GM19240 (cell line): ENCODE results near the gene INPP4B.

Experiments used
- DNase-seq: peaks from one replicate; pipeline ENCODE4 v3.0.0; 2011; ENCODE audit warnings: low spot score; ENCODE audit not compliant: insufficient read length

Gene INPP4B

DNA sequence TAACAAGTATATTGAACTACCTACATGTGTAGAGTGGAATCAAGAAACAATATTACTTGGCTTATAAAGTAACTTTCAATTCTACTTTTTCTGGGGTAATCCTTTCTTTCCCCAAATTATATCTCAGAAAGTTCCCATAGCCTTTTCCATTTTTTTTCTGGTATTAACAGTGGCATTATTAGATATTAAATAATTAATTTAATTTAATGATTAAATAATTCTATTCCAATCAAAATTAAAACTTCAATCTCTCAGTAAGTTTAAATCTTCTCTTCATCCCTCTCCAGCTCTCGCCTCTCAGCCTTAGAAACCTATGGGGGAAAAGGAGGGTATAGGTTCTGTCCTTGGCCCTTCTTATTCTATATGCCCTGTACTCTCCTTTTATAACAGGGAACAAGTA is 262.4 kb downstream of the INPP4B start:
- DNase-seq = no peak

DNA sequence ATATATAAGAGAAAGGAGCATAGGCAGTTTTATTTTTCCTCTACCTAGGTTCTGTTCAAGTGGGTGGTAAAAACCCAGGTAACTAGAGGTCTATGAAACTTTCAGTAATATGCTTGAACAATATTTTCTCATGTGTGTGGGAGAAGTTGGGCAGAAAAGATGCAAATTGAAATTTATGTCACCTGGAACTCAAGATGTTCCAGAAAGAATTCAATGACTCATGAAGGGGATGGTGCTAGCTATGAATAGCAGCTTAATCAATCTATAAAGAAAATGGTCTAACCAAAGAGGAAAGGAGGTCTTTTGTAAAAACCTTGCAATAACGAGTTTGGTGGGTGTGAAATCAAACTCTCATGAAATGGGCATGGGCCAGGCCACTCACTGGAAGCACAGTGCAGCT is 263.8 kb downstream of the INPP4B start:
- DNase-seq = no peak

DNA sequence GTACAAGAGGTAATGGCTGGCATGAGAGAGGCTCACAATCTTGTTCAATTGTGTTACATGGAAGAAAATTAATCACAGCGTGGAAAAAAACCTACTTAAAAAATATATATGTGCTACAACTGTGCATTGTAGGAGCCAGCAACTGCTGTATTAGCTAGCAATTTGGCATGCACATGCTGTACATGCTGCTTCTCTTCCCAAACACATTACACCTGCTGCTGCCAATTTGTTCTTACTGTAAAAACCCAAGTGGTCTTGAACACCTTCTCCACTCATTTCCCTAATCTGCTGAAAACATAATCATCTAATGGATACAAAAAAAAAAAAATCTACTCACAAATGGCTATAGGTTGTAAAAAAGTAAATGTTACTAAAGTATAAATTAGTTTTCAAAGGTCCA is 264.2 kb downstream of the INPP4B start:
- no peak for DNase-seq

DNA sequence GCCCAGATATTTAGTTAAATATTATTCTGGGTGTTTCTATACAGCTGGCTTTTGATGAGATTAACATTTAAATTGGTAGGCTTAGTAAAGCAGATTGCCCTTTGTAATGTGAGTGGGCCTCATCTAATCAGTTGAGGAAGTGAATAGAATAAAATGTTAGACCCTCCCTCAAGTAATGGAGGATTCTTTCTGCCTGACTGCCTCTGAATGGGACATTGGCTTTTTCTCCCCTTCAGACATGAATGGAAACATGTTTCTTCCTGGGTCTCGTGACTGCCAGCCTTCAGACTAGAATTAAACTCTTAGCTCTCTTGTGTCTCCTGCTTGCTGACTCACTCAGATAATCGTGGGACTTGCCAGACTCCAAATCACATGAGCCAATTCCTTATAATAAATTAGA is 266.7 kb downstream of the INPP4B start:
- no peak for DNase-seq

DNA sequence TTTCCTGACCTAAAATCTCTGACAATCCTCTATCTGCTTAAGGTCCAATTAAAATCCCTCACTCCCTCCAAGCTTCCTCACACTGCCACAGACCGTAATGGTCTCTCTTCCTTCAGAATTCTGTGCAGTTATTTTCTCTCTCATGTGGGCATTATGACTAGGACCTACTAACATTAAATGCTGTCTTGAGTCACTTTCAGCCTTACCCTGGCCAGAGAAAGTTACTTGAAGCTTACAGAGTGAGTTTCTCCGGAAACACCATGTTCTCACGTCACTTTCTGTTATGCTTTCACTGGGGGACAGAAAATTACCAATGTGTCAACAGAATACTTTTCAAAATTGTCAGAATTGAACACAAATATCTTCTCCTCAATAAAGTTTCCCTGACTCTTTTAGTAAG is 271.8 kb downstream of the INPP4B start:
- no peak for DNase-seq

DNA sequence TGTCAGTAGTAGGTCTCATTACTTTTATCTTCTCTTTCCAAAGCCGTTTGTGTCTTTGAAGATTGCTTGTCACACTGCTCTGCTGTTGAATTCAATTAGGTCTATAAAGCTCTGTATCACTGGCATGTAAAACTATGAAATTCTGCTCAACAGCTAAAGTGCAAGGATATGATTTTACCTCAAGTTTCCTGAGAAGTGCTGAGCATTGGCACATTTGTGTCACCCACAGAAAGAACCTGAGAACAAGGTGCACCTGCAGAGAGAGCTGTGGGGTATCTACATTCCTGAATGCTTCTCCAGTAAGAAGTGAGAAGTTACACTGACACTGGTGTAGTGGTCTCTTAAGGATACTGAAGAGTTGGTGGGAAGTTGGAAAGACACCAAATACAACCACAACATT is 274.0 kb downstream of the INPP4B start:
- no peak for DNase-seq

DNA sequence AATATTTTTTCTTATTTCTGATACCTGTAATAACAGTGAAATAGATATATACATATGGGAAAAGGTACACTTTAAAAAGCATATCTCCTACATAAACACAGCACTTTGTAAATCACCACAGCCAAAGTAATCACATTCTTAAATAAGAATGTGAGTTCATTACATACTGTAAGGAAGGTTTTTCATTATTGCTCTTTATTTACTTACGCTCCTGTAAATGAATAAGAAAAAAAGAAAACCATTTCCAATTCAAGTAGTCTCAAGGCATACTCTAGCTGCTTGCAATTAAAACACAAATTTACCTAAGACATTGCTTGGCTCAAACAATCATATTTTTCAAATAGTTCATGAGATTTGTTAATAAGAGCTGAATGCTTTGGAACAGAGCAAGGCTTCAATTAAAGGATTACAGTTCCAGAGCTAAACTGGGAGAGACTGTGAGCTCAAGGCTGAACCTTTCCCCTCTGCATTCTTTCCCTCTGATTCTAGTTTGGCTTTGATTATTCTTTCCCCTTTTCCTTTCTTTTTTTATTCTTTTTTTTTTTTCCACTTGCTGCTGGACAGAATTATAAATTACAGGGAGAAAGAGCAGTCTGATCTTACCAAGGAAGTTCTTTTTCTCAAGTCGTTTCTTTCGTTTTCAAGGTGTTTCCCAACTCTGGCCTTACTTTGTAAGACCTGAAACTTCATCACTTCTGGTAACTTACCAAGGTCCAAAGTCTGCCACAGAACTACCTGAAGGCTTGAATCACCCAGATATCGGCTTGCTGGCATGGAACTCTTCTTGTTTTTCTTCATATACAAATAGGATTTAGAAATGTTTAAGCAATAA is 278.3 kb downstream of the INPP4B start:
- DNase-seq = no peak

DNA sequence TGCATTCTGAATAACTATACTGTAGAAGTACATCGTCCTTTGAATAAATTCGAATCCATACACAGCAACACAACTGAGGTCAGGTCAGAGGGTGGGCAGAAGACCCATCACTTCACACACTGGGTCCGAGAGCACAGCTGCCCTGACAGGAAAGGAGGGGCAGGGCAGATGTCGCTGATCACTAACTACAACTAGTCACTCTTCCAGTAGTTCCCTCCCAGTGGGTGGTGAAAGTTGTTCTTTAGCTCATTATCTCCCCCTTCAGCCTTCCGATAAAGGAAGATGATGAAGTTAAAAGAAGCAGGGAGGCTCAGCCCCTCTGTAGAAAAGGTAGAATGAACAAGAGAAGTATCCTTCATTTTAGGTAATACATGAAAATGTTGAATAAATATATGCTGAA is 278.9 kb downstream of the INPP4B start:
- no peak for DNase-seq

DNA sequence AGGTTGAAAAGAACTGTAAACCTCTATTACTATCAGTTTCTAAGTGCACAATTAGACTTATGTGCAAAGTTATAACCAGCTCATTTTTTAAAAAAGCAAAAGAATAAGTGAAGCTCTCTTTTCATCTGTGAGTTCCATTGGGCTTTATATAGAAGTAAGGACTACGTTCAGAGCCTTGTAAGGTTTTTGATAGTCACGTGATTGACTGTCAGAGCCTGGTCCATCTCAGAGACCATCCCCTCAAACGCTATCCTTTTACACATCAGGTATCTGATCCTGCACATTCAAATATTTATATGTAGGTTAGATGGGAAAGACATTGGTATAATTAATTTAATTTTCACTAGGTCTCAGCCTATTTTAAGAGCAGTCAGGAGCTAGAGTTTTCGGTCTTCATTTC is 279.3 kb downstream of the INPP4B start:
- DNase-seq = no peak

DNA sequence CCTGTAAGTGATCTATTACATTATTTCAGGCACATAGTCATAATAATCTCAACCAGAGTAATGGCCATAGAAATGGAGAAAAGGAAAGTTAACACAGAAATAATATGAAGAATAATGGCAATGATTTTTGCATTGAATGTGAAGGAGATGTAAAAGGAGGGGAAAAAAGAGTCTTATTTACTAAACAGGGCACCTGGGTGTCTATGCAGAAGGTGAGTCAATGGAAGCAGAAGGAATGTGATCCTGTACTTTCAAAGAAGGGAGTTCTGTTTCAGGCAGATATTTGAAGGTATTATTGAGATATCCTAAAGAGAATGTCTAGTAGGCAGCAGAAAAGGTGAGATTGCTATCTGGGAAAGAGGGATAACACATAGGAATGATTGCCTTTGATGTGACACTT is 279.9 kb downstream of the INPP4B start:
- DNase-seq = no peak

DNA sequence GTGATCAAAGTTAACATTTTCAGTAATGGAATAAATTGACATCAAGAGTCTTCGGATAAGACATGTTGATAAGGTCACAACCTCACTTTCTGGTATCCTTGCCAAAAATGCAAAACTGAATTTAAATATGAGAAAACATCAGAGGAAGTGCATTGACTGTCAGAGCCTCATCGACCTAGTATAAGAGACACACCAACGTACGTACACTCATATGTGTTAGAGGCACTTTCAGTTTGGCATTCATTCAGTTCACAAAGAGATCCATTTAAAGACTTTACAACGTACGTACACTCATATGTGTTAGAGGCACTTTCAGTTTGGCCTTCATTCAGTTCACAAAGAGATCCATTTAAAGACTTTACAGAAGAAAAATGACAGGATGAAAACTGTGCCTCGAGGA is 280.3 kb downstream of the INPP4B start:
- DNase-seq = no peak

DNA sequence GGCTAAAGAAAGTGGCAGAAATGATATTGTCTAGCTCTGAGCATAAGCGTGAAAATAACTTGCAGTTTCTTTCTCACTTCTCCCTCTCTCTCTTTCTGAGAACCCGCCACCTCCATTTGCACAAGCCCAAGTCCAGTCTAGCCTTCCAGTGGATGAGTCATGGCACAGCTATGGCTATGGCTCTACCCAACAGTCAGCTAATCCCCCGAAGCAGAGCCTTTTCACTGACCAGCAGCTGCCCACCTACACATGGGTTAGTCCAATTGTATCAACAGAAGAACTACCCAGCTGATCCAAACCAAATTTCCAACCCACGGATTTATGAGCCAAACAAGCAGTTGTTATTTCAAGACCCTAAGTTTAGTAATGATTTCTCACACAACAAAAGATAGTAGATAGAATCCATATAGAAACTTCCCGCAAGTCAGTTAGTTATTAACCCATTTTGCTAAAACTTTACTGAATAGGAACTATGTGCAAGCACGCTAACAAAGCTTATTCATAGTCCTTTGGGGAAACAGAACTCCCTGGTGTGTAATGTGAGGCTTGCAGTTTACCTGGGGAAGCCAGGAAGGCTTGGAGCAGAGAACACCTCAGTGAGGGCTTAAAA is 282.3 kb downstream of the INPP4B start:
- DNase-seq = no peak

DNA sequence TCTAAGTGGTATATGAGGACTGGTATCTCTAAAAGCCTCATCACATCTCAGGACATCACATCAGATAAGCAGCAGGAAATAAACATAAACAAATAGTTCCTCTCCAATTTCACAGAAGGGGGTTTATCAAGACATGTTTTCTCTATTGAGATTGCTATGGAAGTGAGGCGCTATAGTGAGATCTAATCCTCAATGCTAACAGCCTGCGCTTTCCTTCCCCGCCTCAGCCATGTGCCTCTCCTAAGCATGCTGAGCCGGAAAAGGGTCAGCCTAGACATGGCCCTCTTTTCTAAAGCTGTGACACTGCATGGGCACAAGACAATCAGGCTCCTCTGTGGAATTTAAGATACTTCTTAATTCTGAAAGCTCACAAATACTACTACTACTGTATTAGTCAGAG is 286.1 kb downstream of the INPP4B start:
- DNase-seq = no peak

DNA sequence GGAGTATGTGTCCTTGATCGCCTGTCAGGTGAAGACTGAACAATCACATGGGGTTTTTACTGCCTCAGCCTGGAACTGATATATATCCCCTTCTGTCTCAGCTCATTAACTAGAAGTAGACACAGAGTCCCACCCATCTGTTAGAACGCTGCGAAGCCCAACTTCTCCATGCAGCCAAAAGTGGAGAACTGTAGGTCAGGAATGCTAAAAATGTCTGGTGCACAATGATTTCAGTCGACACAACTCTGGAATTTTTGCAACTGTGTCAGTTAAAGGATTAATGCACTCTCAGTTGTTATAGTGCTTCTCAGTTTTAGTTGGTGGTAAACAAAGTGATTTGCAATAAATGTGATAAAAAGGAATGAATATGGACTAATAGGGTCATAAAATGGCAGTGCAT is 287.2 kb downstream of the INPP4B start:
- DNase-seq = no peak

DNA sequence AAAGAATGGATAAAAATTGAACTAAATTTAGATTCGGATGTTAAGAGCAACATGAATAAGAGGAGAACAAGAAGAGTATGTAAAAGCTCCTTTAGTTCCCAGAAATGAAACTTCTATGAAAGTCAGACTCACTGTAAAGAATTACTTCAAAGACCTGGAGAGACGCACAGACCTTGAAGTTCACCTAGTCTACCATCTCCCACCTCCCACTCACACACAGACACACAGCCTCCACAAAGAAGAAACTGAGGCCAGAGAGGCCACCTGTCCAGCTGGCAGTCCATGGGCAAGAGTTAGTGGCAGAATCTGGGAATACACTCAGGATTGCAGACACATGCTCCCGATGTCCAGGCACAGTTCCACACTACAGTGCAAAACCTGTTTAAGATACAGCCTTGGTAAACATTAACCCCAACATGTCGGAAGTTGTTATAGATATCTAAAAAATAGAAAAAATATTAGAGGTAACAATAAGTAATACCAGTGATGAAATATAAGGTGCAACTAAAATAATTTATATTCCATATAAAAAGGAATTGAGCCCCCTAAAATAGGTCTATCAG is 288.8 kb downstream of the INPP4B start:
- no peak for DNase-seq

DNA sequence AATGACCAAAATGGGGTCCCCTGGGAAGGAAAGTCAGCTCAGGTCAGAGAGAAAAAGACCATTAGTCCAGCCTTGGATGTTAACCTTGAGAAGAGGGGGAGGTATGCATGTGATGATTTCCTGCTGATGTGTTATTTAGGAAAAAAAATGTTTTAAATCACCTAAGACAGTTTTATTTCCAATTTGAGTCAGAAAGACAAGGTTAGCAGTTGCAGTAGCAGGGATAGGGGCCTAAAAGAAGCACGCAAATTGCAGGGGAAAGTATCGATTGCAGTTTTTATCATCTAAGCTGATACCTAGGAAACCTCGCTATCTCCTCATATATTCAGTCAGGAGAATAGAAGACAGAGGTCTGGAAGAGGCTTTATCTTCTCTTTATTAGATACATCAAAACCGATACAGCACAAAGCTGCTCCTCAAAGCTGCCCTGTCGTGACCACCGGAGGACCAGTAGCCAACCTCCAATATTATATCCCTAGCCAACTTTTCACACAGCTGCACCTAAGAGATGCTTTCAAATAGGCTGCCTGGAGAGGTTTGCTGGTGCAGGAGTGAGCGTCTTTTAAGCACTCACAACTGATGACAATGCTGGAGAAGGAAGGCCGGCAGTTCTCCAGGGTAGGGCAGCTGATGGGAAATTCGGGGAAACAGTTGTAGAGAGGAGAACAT is 289.4 kb downstream of the INPP4B start:
- DNase-seq = no peak

DNA sequence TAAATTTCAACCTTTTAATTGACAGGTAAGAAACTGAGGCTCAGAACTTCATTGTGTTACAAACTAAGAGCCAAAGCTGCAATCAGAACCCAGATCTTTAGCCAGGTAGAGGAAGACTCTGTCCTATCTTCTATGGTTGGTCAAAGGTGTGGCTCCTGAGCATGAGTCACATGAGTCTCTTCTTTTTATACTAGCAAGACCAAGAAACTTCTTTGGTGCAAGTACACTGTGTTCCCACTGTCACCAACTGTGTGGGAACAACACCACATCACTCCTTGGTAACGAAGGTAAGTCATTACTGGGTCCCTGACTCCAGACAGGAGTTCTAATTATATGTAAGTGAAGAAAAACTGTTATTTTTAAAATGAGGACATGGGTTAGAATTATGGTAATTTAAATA is 290.1 kb downstream of the INPP4B start:
- no peak for DNase-seq

DNA sequence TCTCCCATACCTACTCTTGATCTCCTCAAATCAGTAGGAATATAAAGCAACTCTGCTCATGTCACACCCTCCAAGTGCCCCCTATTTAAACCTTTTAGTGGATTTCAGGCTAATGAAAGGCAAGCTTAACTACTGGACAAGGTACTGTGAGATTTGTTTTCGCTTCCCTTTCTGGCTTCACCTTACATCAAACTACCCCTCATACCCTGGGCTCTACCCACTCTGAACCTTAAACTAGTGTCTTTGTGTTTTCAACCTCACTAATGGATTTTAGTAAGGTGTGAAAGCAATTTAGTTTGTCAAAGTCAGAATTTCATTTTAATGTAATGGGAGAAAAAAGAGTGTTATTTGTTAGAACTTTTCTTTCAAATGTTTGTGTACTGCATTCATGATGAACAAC is 291.7 kb downstream of the INPP4B start:
- DNase-seq = no peak

DNA sequence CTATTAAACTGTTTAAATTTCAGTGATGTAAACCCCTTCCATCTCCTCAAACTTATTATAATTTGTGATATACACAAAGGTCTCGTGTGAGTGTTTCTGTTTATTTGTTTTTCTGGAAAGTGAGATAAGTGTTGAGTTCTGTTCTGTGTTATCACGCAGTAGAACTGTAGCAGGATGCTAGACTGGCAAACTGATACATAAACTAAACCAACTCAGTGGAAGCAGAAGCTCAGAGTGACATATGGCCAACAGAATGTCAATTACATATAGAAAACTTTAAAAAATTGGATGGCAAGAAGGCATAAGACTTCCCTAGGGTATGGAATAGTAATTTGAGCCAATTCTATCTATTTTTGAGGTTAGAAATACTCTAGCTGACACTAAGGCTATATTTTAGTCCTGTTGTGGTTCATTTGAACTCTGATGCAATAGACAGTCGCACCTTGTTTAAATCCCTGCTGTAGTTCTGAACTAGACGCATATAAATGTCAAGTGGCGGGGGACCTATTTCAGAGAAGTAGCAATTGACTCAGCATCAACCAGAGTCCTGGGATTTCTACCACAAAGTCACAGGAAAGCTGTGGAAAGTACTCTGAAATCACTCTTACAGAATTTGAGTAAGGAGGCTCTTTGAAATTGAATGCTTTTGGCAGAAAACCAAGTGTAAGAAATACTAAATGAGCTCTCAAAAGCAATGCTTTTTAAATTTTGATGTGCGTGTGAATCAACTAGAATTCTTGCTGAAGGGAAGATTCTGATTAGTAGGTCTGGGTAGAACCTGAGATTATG is 294.4 kb downstream of the INPP4B start:
- no peak for DNase-seq

DNA sequence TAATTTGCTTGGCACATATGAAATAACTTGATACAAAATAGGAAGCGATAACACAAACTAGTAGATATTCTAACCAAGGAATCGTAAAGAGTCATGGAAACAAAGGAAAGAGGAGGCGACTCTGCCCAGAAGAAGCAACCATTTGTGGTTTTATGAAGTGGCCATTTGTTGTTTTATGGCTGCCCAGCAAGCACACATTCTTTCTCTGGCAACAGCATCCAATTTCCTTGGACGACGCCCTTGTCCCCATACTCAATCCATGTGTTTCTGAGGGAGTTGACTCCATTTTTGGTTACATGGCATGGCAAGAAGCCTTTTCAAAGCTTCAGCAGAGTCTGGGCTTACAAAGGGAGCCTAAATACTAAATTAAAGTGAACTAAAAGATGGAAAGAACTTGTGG is 295.1 kb downstream of the INPP4B start:
- DNase-seq = no peak

DNA sequence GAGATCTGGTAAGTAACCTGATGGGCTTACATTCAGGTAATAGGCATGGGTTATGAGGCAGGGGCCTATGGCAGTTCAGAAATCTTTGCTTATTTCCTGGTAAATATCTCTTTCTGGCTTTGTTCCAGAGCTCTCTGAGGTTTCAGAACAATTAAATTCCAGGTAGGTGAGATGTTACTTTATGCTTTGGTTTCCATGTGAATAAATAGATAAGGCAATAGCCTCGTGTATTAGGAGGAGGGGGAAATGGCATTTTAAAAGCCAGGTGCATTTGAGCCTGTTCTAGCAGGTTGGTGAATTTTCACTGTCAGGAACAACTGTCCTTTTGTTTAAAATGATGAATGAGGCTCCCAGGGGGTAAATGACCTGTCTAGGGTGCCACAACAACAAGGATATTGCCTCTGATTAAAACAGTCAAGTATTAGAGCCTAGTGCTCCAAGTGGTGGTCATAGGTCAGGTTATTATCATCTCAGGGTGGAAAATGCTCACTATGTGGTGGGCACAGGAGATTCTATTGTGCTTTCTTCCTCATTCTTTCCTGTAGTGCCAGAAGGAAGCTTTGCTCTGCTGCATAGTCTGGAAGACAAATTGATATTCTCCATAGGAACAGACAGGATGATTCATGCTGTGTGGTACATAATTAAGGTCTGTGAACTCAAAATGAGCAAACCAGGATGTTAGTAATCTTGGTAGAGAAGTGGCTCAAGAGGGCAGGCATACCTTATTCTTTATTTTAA is 296.2 kb downstream of the INPP4B start:
- no peak for DNase-seq
